K562 (cell line): ENCODE measurements around the gene PSMD1. TPM values are rescaled to one million over a fixed set of nuclear protein-coding genes. Genes with fewer than 3 reads are reported as not detected.

ENCODE experiments used
- HCFC1 ChIP-seq: IDR thresholded peaks from 2 replicates; pipeline ENCODE4 v1.6.1; 2012; ENCODE audit warnings: low read depth, low read length, improper control_type of control experiment
- NELFE ChIP-seq: IDR thresholded peaks from 2 replicates; pipeline ENCODE4 v1.6.1; 2011; ENCODE audit warnings: mild to moderate bottlenecking; ENCODE audit not compliant: insufficient read depth, insufficient read length
- NFRKB ChIP-seq: fragments of 450-650 bp; IDR thresholded peaks from 2 replicates; pipeline ENCODE4 v1.6.1; 2016; ENCODE audit warnings: low read depth
- SPI1 ChIP-seq: IDR thresholded peaks from 2 replicates; pipeline ENCODE4 v1.6.1; 2011; ENCODE audit warnings: low read depth, low read length, control low read depth, borderline replicate concordance
- YBX1 ChIP-seq: fragments of 450-650 bp; IDR thresholded peaks from 2 replicates; pipeline ENCODE4 v1.7.1; 2016; ENCODE audit warnings: mild to moderate bottlenecking
- ZMIZ1 ChIP-seq, 2 experiments: fragments of 150-350 bp in 1 of 2; IDR thresholded peaks; 2 replicates each; pipeline ENCODE4 v1.6.1; 2012 to 2016; ENCODE audit warnings: low read depth in 2 of 2, low read length in 2 of 2, mild to moderate bottlenecking in 1 of 2, moderate library complexity in 1 of 2
- ZNF175 ChIP-seq: fragments of 200-800 bp; sonication (Bioruptor generic); IDR thresholded peaks from 2 replicates; pipeline ENCODE4 v1.6.1; 2016; ENCODE audit warnings: low read depth, mild to moderate bottlenecking, missing genetic modification characterization, missing compliant biosample characterization
- polyA plus RNA-seq, 8 experiments: library from polyadenylated mRNA; depleted of rRNA in 4 of 8; stranded (reverse) in 5 of 8; unstranded in 3 of 8; fragments of >200 nt; fragmentation: Nextera tagmentation in 2 of 8; fragmentation: Illumina TruSeq in 1 of 8; extraction: Ambion mirVana in 2 of 8; extraction: Trizol in 1 of 8; gene quantifications; 2 replicates each; pipeline versions ENCODE4 v1.2.1 to v1.2.3, GENCODE V29; 2011 to 2014; ENCODE audit warnings: inconsistent platforms in 1 of 8, missing spikeins in 1 of 8
- total RNA-seq, 7 experiments: library from RNA; depleted of rRNA in 6 of 7; stranded (reverse); fragments of >200 nt in 6 of 7; fragmentation: Illumina TruSeq in 2 of 7; extraction: Trizol in 2 of 7; gene quantifications; 2 replicates each; pipeline versions ENCODE4 v1.2.1 to v1.2.3, GENCODE V29; 2011 to 2021; ENCODE audit warnings: low replicate concordance in 1 of 7
- TF ChIP-seq, protein P1 (sequence below): fragments of 450-650 bp; conservative IDR thresholded peaks from 2 replicates; pipeline ENCODE4 v1.6.1; 2016; ENCODE audit warnings: missing genetic modification characterization, low read depth, mild to moderate bottlenecking, missing compliant biosample characterization, moderate library complexity
- TF ChIP-seq, protein P2 (sequence below), 2 experiments: fragments of 450-650 bp; formaldehyde crosslinking in 1 of 2; IDR thresholded peaks; 2 replicates each; pipeline versions ENCODE4 v1.4.0 to v1.6.1; 2014 to 2020; ENCODE audit warnings: mild to moderate bottlenecking in 2 of 2, borderline replicate concordance in 1 of 2, low read depth in 1 of 2

PSMD1 gene
- total and polyA plus RNA-seq, 9 of the 15 experiments (the other 6 are each of a cell fraction or from before 2014, with no cell fraction given), result 100 to 257 (median 147) TPM

- TF ChIP-seq ZMIZ1 (IDR thresholded peaks at IDR 0.05; ENCODE audit: low read depth in 2 of 2, low read length in 2 of 2) (no peak), HCFC1 (no peak), YBX1 (no peak), NFRKB (no peak), SPI1 (no peak), ZNF175 (CRISPR knock-in tag) (no peak), NELFE (no peak)
- TF ChIP-seq, protein P1, sequence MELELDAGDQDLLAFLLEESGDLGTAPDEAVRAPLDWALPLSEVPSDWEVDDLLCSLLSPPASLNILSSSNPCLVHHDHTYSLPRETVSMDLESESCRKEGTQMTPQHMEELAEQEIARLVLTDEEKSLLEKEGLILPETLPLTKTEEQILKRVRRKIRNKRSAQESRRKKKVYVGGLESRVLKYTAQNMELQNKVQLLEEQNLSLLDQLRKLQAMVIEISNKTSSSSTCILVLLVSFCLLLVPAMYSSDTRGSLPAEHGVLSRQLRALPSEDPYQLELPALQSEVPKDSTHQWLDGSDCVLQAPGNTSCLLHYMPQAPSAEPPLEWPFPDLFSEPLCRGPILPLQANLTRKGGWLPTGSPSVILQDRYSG (tag), result no peak
- TF ChIP-seq, protein P2, sequence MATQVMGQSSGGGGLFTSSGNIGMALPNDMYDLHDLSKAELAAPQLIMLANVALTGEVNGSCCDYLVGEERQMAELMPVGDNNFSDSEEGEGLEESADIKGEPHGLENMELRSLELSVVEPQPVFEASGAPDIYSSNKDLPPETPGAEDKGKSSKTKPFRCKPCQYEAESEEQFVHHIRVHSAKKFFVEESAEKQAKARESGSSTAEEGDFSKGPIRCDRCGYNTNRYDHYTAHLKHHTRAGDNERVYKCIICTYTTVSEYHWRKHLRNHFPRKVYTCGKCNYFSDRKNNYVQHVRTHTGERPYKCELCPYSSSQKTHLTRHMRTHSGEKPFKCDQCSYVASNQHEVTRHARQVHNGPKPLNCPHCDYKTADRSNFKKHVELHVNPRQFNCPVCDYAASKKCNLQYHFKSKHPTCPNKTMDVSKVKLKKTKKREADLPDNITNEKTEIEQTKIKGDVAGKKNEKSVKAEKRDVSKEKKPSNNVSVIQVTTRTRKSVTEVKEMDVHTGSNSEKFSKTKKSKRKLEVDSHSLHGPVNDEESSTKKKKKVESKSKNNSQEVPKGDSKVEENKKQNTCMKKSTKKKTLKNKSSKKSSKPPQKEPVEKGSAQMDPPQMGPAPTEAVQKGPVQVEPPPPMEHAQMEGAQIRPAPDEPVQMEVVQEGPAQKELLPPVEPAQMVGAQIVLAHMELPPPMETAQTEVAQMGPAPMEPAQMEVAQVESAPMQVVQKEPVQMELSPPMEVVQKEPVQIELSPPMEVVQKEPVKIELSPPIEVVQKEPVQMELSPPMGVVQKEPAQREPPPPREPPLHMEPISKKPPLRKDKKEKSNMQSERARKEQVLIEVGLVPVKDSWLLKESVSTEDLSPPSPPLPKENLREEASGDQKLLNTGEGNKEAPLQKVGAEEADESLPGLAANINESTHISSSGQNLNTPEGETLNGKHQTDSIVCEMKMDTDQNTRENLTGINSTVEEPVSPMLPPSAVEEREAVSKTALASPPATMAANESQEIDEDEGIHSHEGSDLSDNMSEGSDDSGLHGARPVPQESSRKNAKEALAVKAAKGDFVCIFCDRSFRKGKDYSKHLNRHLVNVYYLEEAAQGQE (IDR thresholded peaks at IDR 0.05; ENCODE audit: borderline replicate concordance), result no peak
- TF ChIP-seq, protein P2 (CRISPR knock-in tag; IDR thresholded peaks at IDR 0.05; ENCODE audit: low read depth), result no peak
Measured at GRCh38 chr2:231189571-231190495, 133.2 kb downstream of the PSMD1 start (continued).
